Measurements from ENCODE around the gene HOXA7.
A peak's percentile ranks its signal among the peaks of the same experiment; 100 is the strongest.

Gene HOXA7

GRCh38 chr7:27157702-27158431 lies 1.4 kb upstream of the HOXA7 start:
- no peak for DNase-seq

GRCh38 chr7:27156916-27157701 lies 634 bp upstream of the HOXA7 start:
- DNase-seq = no peak

- no peak for DNase-seq
Observed at GRCh38 chr7:27155816-27156507, 513 bp downstream of the HOXA7 start.

- no peak for DNase-seq
Observed at GRCh38 chr7:27154901-27155815, 1.3 kb downstream of the HOXA7 start.

- no peak for DNase-seq
Observed at GRCh38 chr7:27154369-27154768, 2.1 kb downstream of the HOXA7 start.

- DNase-seq = no peak
Observed at GRCh38 chr7:27153526-27153925, 2.9 kb downstream of the HOXA7 start.

- DNase-seq = no peak
Observed at GRCh38 chr7:27152816-27153442, 3.5 kb downstream of the HOXA7 start.

GRCh38 chr7:27151931-27152815 lies 4.3 kb downstream of the HOXA7 start, which contains the start of gene HOXA3:
HOXA3 (minus strand) TSS chr7:27152583; CDS start chr7:27110640, 41,943 bp downstream.
- DNase-seq = no peak

GRCh38 chr7:27151341-27151930 lies 5.0 kb downstream of the HOXA7 start:
- DNase-seq = no peak

GRCh38 chr7:27150568-27151340 lies 5.7 kb downstream of the HOXA7 start:
- peak in 3 of 4 experiments; percentile 36 to 52 (median 36) for DNase-seq

- DNase-seq = no peak
Observed at GRCh38 chr7:27149842-27150567, 6.5 kb downstream of the HOXA7 start.

- no peak for DNase-seq
Observed at GRCh38 chr7:27148756-27149641, 7.5 kb downstream of the HOXA7 start.

- no peak for DNase-seq
Observed at GRCh38 chr7:27148031-27148755, 8.3 kb downstream of the HOXA7 start.

- DNase-seq = no peak
Observed at GRCh38 chr7:27147199-27148030, 9.1 kb downstream of the HOXA7 start, which contains the start of gene HOXA6. HOXA6 (minus strand) TSS chr7:27147774; CDS start chr7:27147749, 25 bp downstream.

- DNase-seq = no peak
Observed at GRCh38 chr7:27146491-27147198, 9.8 kb downstream of the HOXA7 start.
